Spinal cord (tissue), 10 donors: ENCODE data around the gene P2RX3. TPM values are rescaled to one million over a fixed set of nuclear protein-coding genes. Genes with fewer than 3 reads are reported as not detected.
A peak's percentile ranks its signal among the peaks of the same experiment; 100 is the strongest.

ENCODE experiments used
- DNase-seq, 6 donors: peaks; one replicate each; pipeline versions ENCODE4 v3.0.0 to v3.0.0-alpha.2; 2013 to 2015; ENCODE audit warnings: low spot score in 6 of 6, low read depth in 4 of 6
- H3K27ac ChIP-seq: one replicate; pipeline ENCODE4 v1.5.1; 2013; ENCODE audit warnings: low read depth, low read length, control low read depth
- H3K27me3 ChIP-seq: one replicate; pipeline ENCODE4 v1.6.1; 2013; ENCODE audit warnings: low read length; ENCODE audit not compliant: control insufficient read depth, insufficient read depth
- H3K36me3 ChIP-seq: one replicate; pipeline ENCODE4 v1.6.1; 2013; ENCODE audit warnings: low read length; ENCODE audit not compliant: control insufficient read depth, insufficient read depth
- H3K4me1 ChIP-seq: one replicate; pipeline ENCODE4 v1.6.1; 2013; ENCODE audit warnings: low read length; ENCODE audit not compliant: control insufficient read depth, insufficient read depth
- H3K4me3 ChIP-seq: one replicate; pipeline ENCODE4 v1.5.1; 2013; ENCODE audit warnings: low read depth, low read length, control low read depth
- H3K9me3 ChIP-seq: one replicate; pipeline ENCODE4 v1.6.1; 2013; ENCODE audit warnings: low read length; ENCODE audit not compliant: control insufficient read depth, insufficient read depth
- WGBS: methylation state at CpG from one replicate; pipeline ENCODE4 v1.1.5; 2013; ENCODE audit warnings: missing lambda C conversion rate; ENCODE audit not compliant: insufficient coverage; 5-methylcytosine and 5-hydroxymethylcytosine counted together
- polyA plus RNA-seq, 2 donors: library from polyadenylated mRNA; unstranded; fragments of 120-200 nt; gene quantifications; one replicate each; pipeline ENCODE4 v1.2.1, GENCODE V29; 2013; ENCODE audit not compliant: insufficient read length in 2 of 2
- total RNA-seq, 2 donors: library from RNA; depleted of rRNA in 1 of 2; stranded (reverse); fragments of 120-200 nt in 1 of 2; fragments of >200 nt in 1 of 2; gene quantifications; one replicate each; pipeline versions ENCODE4 v1.2.3 to v1.2.4, GENCODE V29; 2013 to 2014
- donor health status: healthy.

Gene P2RX3
- total and polyA plus RNA-seq, 4 donors: 0.50 to 11.4 (median 2.8) TPM

GRCh38 chr11:57363131-57364080, 25.3 kb downstream of the P2RX3 start:
- no peaks in the 10 kb centered on the region for H3K27me3 ChIP-seq
- DNase-seq: no peak
- H3K9me3 ChIP-seq: no peaks in the 10 kb centered on the region
- 66% methylated on average over 3 of the region's 7 CpGs for WGBS
- peaks cover 10% of the 10 kb centered on the region for H3K4me1 ChIP-seq
- no peak overlapping the region for H3K4me3 ChIP-seq
- H3K36me3 ChIP-seq: no peaks in the 10 kb centered on the region
- H3K27ac ChIP-seq: no peak overlapping the region

- no peaks in the 10 kb centered on the region for H3K9me3 ChIP-seq
- H3K4me3 ChIP-seq: no peak overlapping the region
- H3K36me3 ChIP-seq: no peaks in the 10 kb centered on the region
- H3K4me1 ChIP-seq: no peaks in the 10 kb centered on the region
- H3K27ac ChIP-seq: no peak overlapping the region
- 51% methylated on average over 7 of the region's 9 CpGs for WGBS
- no peaks in the 10 kb centered on the region for H3K27me3 ChIP-seq
- no peak for DNase-seq
Measured at GRCh38 chr11:57364851-57365660, 26.9 kb downstream of the P2RX3 start.

- no peaks in the 10 kb centered on the region for H3K4me1 ChIP-seq
- H3K27me3 ChIP-seq: no peaks in the 10 kb centered on the region
- DNase-seq: no peak
- 78% methylated on average over 15 of the region's 19 CpGs for WGBS
- no peak overlapping the region for H3K27ac ChIP-seq
- no peak overlapping the region for H3K4me3 ChIP-seq
- no peaks in the 10 kb centered on the region for H3K9me3 ChIP-seq
- H3K36me3 ChIP-seq: no peaks in the 10 kb centered on the region
Measured at GRCh38 chr11:57368106-57368844, 30.1 kb downstream of the P2RX3 start.

GRCh38 chr11:57368845-57369232, 30.7 kb downstream of the P2RX3 start:
- Histone ChIP-seq H3K4me3 (no peak overlapping the region), H3K36me3 (no peaks in the 10 kb centered on the region), H3K27me3 (no peaks in the 10 kb centered on the region), H3K27ac (no peak overlapping the region), H3K9me3 (no peaks in the 10 kb centered on the region), H3K4me1 (no peaks in the 10 kb centered on the region)
- 89% methylated on average over 2 of the region's 5 CpGs for WGBS
- DNase-seq: no peak

- H3K27me3 ChIP-seq: no peaks in the 10 kb centered on the region
- no peaks in the 10 kb centered on the region for H3K9me3 ChIP-seq
- no CpG with 5 or more reads among the region's 7 CpGs for WGBS
Measured at GRCh38 chr11:57370251-57370650, 32.1 kb downstream of the P2RX3 start.

GRCh38 chr11:57370941-57371340, 32.8 kb downstream of the P2RX3 start:
- Histone ChIP-seq H3K4me1 (no peaks in the 10 kb centered on the region), H3K9me3 (no peaks in the 10 kb centered on the region), H3K4me3 (no peak overlapping the region), H3K36me3 (no peaks in the 10 kb centered on the region), H3K27ac (no peak overlapping the region), H3K27me3 (no peaks in the 10 kb centered on the region)
- DNase-seq: no peak

More at GRCh38 chr11:57370251-57370650, 32.1 kb downstream of the P2RX3 start:
- no peak for DNase-seq
- Histone ChIP-seq H3K4me1 (no peaks in the 10 kb centered on the region), H3K36me3 (no peaks in the 10 kb centered on the region), H3K27ac (no peak overlapping the region), H3K4me3 (no peak overlapping the region)

- no peaks in the 10 kb centered on the region for H3K9me3 ChIP-seq
- no peak for DNase-seq
- H3K27ac ChIP-seq: no peak overlapping the region
- H3K4me1 ChIP-seq: peaks cover 4% of the 10 kb centered on the region
- no CpG with 5 or more reads among the region's 3 CpGs for WGBS
- H3K27me3 ChIP-seq: peaks cover 3% of the 10 kb centered on the region
- H3K36me3 ChIP-seq: no peaks in the 10 kb centered on the region
- no peak overlapping the region for H3K4me3 ChIP-seq
Measured at GRCh38 chr11:57373146-57373545, 35.0 kb downstream of the P2RX3 start.

GRCh38 chr11:57374966-57375365, 36.8 kb downstream of the P2RX3 start:
- 97% methylated on average over 3 of the region's 3 CpGs for WGBS

GRCh38 chr11:57375490-57375889, 37.3 kb downstream of the P2RX3 start:
- H3K9me3 ChIP-seq: no peaks in the 10 kb centered on the region
- H3K27ac ChIP-seq: no peak overlapping the region
- H3K4me3 ChIP-seq: no peak overlapping the region
- no peak for DNase-seq
- H3K27me3 ChIP-seq: peaks cover 3% of the 10 kb centered on the region
- WGBS: 10% methylated on average over 2 of the region's 2 CpGs
- H3K36me3 ChIP-seq: no peaks in the 10 kb centered on the region
- peaks cover 4% of the 10 kb centered on the region for H3K4me1 ChIP-seq

More at GRCh38 chr11:57374966-57375365, 36.8 kb downstream of the P2RX3 start:
- Histone ChIP-seq H3K4me1 (peaks cover 4% of the 10 kb centered on the region), H3K27me3 (peaks cover 3% of the 10 kb centered on the region), H3K27ac (no peak overlapping the region), H3K9me3 (no peaks in the 10 kb centered on the region), H3K36me3 (no peaks in the 10 kb centered on the region), H3K4me3 (no peak overlapping the region)
- peak in 1 of 6 donors; percentile 57 for DNase-seq
